Fibroblast of skin of left biceps (primary cell): Measurements from ENCODE around the gene TERT.
"Not testable (repeated sequence)": the region's sequence is repeated elsewhere in the genome, so short reads cannot be mapped to it uniquely, and the experiment has no call there.

Experiments used
- DNase-seq, 2 experiments: peaks; one replicate each; pipeline ENCODE4 v3.0.0-alpha.2; 2013; ENCODE audit warnings: low read depth in 2 of 2

Gene TERT

GRCh38 chr5:1330847-1331831 lies 36.3 kb upstream of the TERT start:
- DNase-seq: no peak

- no peak for DNase-seq
These were observed 35.4 kb upstream of the TERT start for GRCh38 chr5:1330146-1330846.

- no peak for DNase-seq
These were observed 34.3 kb upstream of the TERT start for GRCh38 chr5:1329111-1329579.

GRCh38 chr5:1328237-1329110 lies 33.6 kb upstream of the TERT start:
- DNase-seq: peak in 1 of 2 experiments; percentile 12

GRCh38 chr5:1326901-1327756 lies 32.3 kb upstream of the TERT start:
- DNase-seq: peak in 1 of 2 experiments; percentile 15

GRCh38 chr5:1326532-1326875 lies 31.6 kb upstream of the TERT start:
- not testable (repeated sequence) for DNase-seq

GRCh38 chr5:1325870-1326531 lies 31.1 kb upstream of the TERT start:
- no peak for DNase-seq

GRCh38 chr5:1325191-1325741 lies 30.4 kb upstream of the TERT start:
- no peak for DNase-seq

GRCh38 chr5:1324719-1325190 lies 29.9 kb upstream of the TERT start:
- DNase-seq: no peak

- no peak for DNase-seq
These were observed 29.4 kb upstream of the TERT start for GRCh38 chr5:1324301-1324700.

GRCh38 chr5:1323803-1324173 lies 28.9 kb upstream of the TERT start:
- DNase-seq: no peak

GRCh38 chr5:1322955-1323802 lies 28.3 kb upstream of the TERT start:
- no peak for DNase-seq

- no peak for DNase-seq
These were observed 27.4 kb upstream of the TERT start for GRCh38 chr5:1322036-1322900.

- DNase-seq: no peak
These were observed 26.7 kb upstream of the TERT start for GRCh38 chr5:1321576-1321975.

GRCh38 chr5:1320436-1321344 lies 25.8 kb upstream of the TERT start:
- no peak for DNase-seq

GRCh38 chr5:1319436-1320256 lies 24.8 kb upstream of the TERT start:
- no peak for DNase-seq
